ENCODE results near the gene KIF12. TPM values are rescaled to one million over a fixed set of nuclear protein-coding genes. Genes with fewer than 3 reads are reported as not detected.

Gene KIF12
- total and polyA plus RNA-seq, 2 of the 13 experiments (the other 11 are each of a cell fraction or from before 2014, with no cell fraction given): 1.8 to 12.5 TPM

DNA sequence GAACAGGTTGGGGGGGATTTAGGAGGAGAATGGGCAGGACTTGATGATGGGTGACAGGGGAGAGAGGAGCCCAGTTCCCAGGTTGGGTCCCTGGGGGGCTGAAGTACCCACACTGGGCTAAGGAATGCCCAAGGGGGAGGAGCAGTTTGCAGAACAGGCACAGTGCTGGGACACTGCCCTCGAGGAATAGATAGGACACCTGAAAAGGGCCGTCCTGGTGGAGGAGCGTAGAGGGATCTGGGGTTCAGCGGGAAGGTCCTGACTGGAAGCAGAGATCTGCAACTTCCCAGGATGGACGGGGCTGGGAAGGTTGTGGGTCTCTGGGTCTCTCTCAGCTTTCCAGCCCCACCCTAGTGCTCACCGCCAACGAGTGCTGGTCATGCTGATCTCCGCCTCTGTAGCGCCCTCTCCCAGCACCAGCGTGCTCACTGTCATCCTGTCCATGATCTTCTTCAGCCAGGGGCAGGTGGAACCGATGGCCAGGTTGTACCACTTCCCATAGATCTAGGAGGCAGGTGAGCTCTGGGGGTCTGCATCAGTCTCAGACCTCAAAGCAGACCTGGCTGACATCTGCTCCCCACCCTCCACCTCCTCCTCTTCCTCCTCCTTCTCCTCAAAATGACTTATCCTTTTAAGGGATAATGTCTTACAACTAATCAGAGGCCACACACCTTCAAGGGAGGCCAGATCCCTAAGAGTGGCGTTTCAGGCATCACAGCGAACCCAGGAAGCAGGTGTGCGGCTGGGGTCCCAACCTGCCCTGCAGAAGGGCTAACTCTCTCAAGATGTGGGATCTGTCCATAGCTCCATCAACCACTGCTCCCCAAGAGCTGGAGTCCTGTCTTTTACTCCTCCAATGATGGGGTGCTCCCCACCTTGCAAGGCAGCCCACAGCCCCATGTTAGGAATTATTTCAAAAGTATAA, 22.6 kb downstream of the KIF12 start (continued):
- TF ChIP-seq PHF20 (CRISPR knock-in tag; IDR thresholded peaks at IDR 0.05) (no peak), MEIS2 (CRISPR knock-in tag; IDR thresholded peaks at IDR 0.05) (0 out of 2 replicates have a peak, but pooled peaks have one; percentile 20), FLYWCH1 (CRISPR knock-in tag; IDR thresholded peaks at IDR 0.05) (no peak), RBFOX2 (IDR thresholded peaks at IDR 0.05; ENCODE audit: low read depth, low read length) (peak; percentile 66), XRCC5 (optimal IDR thresholded peaks at IDR 0.05; ENCODE audit: low read length) (peak; percentile 15), PRPF4 (IDR thresholded peaks at IDR 0.05; ENCODE audit: low read depth, low read length, poor library complexity, severe bottlenecking) (no peak), TAF1 (CRISPR knock-in tag; IDR thresholded peaks at IDR 0.05) (peak; percentile 49; the same call in 1 of the 2 replicates)
- TF ChIP-seq, protein P1, sequence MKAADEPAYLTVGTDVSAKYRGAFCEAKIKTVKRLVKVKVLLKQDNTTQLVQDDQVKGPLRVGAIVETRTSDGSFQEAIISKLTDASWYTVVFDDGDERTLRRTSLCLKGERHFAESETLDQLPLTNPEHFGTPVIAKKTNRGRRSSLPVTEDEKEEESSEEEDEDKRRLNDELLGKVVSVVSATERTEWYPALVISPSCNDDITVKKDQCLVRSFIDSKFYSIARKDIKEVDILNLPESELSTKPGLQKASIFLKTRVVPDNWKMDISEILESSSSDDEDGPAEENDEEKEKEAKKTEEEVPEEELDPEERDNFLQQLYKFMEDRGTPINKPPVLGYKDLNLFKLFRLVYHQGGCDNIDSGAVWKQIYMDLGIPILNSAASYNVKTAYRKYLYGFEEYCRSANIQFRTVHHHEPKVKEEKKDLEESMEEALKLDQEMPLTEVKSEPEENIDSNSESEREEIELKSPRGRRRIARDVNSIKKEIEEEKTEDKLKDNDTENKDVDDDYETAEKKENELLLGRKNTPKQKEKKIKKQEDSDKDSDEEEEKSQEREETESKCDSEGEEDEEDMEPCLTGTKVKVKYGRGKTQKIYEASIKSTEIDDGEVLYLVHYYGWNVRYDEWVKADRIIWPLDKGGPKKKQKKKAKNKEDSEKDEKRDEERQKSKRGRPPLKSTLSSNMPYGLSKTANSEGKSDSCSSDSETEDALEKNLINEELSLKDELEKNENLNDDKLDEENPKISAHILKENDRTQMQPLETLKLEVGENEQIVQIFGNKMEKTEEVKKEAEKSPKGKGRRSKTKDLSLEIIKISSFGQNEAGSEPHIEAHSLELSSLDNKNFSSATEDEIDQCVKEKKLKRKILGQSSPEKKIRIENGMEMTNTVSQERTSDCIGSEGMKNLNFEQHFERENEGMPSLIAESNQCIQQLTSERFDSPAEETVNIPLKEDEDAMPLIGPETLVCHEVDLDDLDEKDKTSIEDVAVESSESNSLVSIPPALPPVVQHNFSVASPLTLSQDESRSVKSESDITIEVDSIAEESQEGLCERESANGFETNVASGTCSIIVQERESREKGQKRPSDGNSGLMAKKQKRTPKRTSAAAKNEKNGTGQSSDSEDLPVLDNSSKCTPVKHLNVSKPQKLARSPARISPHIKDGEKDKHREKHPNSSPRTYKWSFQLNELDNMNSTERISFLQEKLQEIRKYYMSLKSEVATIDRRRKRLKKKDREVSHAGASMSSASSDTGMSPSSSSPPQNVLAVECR (CRISPR knock-in tag; IDR thresholded peaks at IDR 0.05; ENCODE audit: borderline replicate concordance): peak; percentile 82
- TF ChIP-seq, protein P2, sequence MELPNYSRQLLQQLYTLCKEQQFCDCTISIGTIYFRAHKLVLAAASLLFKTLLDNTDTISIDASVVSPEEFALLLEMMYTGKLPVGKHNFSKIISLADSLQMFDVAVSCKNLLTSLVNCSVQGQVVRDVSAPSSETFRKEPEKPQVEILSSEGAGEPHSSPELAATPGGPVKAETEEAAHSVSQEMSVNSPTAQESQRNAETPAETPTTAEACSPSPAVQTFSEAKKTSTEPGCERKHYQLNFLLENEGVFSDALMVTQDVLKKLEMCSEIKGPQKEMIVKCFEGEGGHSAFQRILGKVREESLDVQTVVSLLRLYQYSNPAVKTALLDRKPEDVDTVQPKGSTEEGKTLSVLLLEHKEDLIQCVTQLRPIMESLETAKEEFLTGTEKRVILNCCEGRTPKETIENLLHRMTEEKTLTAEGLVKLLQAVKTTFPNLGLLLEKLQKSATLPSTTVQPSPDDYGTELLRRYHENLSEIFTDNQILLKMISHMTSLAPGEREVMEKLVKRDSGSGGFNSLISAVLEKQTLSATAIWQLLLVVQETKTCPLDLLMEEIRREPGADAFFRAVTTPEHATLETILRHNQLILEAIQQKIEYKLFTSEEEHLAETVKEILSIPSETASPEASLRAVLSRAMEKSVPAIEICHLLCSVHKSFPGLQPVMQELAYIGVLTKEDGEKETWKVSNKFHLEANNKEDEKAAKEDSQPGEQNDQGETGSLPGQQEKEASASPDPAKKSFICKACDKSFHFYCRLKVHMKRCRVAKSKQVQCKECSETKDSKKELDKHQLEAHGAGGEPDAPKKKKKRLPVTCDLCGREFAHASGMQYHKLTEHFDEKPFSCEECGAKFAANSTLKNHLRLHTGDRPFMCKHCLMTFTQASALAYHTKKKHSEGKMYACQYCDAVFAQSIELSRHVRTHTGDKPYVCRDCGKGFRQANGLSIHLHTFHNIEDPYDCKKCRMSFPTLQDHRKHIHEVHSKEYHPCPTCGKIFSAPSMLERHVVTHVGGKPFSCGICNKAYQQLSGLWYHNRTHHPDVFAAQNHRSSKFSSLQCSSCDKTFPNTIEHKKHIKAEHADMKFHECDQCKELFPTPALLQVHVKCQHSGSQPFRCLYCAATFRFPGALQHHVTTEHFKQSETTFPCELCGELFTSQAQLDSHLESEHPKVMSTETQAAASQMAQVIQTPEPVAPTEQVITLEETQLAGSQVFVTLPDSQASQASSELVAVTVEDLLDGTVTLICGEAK (IDR thresholded peaks at IDR 0.05): no peak
- TF ChIP-seq, protein P2 (CRISPR knock-in tag; IDR thresholded peaks at IDR 0.05): 0 out of 2 replicates have a peak, but pooled peaks have one; percentile 36
- TF ChIP-seq, protein P3, sequence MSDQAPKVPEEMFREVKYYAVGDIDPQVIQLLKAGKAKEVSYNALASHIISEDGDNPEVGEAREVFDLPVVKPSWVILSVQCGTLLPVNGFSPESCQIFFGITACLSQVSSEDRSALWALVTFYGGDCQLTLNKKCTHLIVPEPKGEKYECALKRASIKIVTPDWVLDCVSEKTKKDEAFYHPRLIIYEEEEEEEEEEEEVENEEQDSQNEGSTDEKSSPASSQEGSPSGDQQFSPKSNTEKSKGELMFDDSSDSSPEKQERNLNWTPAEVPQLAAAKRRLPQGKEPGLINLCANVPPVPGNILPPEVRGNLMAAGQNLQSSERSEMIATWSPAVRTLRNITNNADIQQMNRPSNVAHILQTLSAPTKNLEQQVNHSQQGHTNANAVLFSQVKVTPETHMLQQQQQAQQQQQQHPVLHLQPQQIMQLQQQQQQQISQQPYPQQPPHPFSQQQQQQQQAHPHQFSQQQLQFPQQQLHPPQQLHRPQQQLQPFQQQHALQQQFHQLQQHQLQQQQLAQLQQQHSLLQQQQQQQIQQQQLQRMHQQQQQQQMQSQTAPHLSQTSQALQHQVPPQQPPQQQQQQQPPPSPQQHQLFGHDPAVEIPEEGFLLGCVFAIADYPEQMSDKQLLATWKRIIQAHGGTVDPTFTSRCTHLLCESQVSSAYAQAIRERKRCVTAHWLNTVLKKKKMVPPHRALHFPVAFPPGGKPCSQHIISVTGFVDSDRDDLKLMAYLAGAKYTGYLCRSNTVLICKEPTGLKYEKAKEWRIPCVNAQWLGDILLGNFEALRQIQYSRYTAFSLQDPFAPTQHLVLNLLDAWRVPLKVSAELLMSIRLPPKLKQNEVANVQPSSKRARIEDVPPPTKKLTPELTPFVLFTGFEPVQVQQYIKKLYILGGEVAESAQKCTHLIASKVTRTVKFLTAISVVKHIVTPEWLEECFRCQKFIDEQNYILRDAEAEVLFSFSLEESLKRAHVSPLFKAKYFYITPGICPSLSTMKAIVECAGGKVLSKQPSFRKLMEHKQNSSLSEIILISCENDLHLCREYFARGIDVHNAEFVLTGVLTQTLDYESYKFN (CRISPR knock-in tag; conservative IDR thresholded peaks at IDR 0.05): no peak
